PC-9 (cell line): ENCODE results near the gene MLYCD.

Source experiments
- CTCF ChIP-seq: fragments of 200-600 bp; sonication (generic); conservative IDR thresholded peaks from 2 replicates; pipeline ENCODE4 v1.6.1; 2017; ENCODE audit warnings: mixed run types, antibody characterized with exemption, mild to moderate bottlenecking, moderate library complexity
- EZH2 ChIP-seq: fragments of 200-600 bp; sonication (generic); IDR thresholded peaks from 2 replicates; pipeline ENCODE4 v1.8.0; 2017; ENCODE audit warnings: antibody characterized with exemption, low read depth

DNA sequence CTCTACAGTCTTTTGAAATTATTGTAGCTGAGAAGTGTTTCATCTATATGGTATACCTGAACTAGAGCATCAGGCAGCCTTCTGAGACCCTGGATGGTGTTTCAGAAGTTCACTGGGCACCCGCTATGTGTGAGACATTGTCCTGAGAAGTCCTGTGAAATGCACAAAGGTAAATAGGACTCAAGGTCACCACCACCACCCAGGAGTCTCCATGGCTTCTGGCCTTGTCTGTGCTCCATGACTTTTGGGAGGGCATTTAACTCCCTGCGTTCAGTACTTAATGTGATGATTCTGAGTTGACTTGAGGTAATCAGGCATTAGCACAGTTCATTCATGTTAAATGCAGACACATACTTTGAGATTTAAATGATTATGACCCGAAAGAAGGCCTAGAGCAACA is 1.1 kb downstream of the MLYCD start:
- TF ChIP-seq CTCF = no peak
- no peak for TF ChIP-seq EZH2
